ENCODE results near the gene PLD2.

GRCh38 chr17:4768298-4768697 lies 38.7 kb upstream of the PLD2 start:
- TF ChIP-seq GATA2 (IDR thresholded peaks at IDR 0.05; ENCODE audit: low read depth, low read length) (no peak), GATA3 (IDR thresholded peaks at IDR 0.05; ENCODE audit: low read depth, low read length) (no peak)

Data from SH-SY5Y (cell line).